ENCODE data around the gene ZNF132. TPM values are rescaled to one million over a fixed set of nuclear protein-coding genes. Genes with fewer than 3 reads are reported as not detected.
"Not testable (repeated sequence)": the region's sequence is repeated elsewhere in the genome, so short reads cannot be mapped to it uniquely, and the experiment has no call there.

ZNF132 gene
- total RNA-seq, result 12.1 TPM

GRCh38 chr19:58439576-58440554, at the start of gene ZNF132:
Gene ZNF132 (minus strand): TSS chr19:58440153. CDS start chr19:58439821, 332 bp downstream.
- DNase-seq (ENCODE audit: low spot score), result peak; percentile 99

GRCh38 chr19:58484349-58484748, 44.4 kb upstream of the ZNF132 start:
- not testable (repeated sequence) for DNase-seq (ENCODE audit: low spot score)

- DNase-seq (ENCODE audit: low spot score), result no peak
Measured at GRCh38 chr19:58483776-58484175, 43.8 kb upstream of the ZNF132 start.

GRCh38 chr19:58482372-58482771, 42.4 kb upstream of the ZNF132 start:
- no peak for DNase-seq (ENCODE audit: low spot score)

GRCh38 chr19:58480831-58481230, 40.9 kb upstream of the ZNF132 start:
- no peak for DNase-seq (ENCODE audit: low spot score)

GRCh38 chr19:58480481-58480830, 40.5 kb upstream of the ZNF132 start:
- no peak for DNase-seq (ENCODE audit: low spot score)

GRCh38 chr19:58479736-58480480, 40.0 kb upstream of the ZNF132 start:
- DNase-seq (ENCODE audit: low spot score), result no peak

GRCh38 chr19:58479303-58479702, 39.4 kb upstream of the ZNF132 start:
- no peak for DNase-seq (ENCODE audit: low spot score)

GRCh38 chr19:58477871-58478270, 37.9 kb upstream of the ZNF132 start:
- no peak for DNase-seq (ENCODE audit: low spot score)

- no peak for DNase-seq (ENCODE audit: low spot score)
Measured at GRCh38 chr19:58477130-58477529, 37.2 kb upstream of the ZNF132 start.

- DNase-seq (ENCODE audit: low spot score), result no peak
Measured at GRCh38 chr19:58476498-58477015, 36.6 kb upstream of the ZNF132 start.

- peak; percentile 97 for DNase-seq (ENCODE audit: low spot score)
Measured at GRCh38 chr19:58475714-58476497, 36.0 kb upstream of the ZNF132 start, which contains the start of gene ZNF446. Gene ZNF446 (plus strand): TSS chr19:58476352. CDS start chr19:58477219, 867 bp downstream.

- no peak for DNase-seq (ENCODE audit: low spot score)
Measured at GRCh38 chr19:58474997-58475713, 35.2 kb upstream of the ZNF132 start.

- no peak for DNase-seq (ENCODE audit: low spot score)
Measured at GRCh38 chr19:58474291-58474996, 34.5 kb upstream of the ZNF132 start.

- DNase-seq (ENCODE audit: low spot score), result no peak
Measured at GRCh38 chr19:58473775-58474174, 33.8 kb upstream of the ZNF132 start.

GRCh38 chr19:58471736-58472135, 31.8 kb upstream of the ZNF132 start:
- DNase-seq (ENCODE audit: low spot score), result no peak

GRCh38 chr19:58470837-58471543, 31.0 kb upstream of the ZNF132 start:
- not testable (repeated sequence) for DNase-seq (ENCODE audit: low spot score)

GRCh38 chr19:58469241-58470013, 29.5 kb upstream of the ZNF132 start:
- DNase-seq (ENCODE audit: low spot score), result no peak

Data from mucosa of gallbladder (tissue), 1 donor.